ENCODE data around the gene ETV6.

Gene ETV6

GRCh38 chr12:11778713-11779685, 129.5 kb downstream of the ETV6 start:
- no peak overlapping the region for H3K9ac ChIP-seq (ENCODE audit: insufficient read length, low read depth)
- no peaks in the 10 kb centered on the region for H3K9me3 ChIP-seq (ENCODE audit: insufficient read depth, low read length)
- H3K36me3 ChIP-seq (ENCODE audit: insufficient read depth, insufficient read length, low read length) = no peaks in the 10 kb centered on the region
- H3K4me3 ChIP-seq (ENCODE audit: insufficient read length, low read depth) = no peak overlapping the region
- no peaks in the 10 kb centered on the region for H3K4me1 ChIP-seq (ENCODE audit: insufficient read depth, insufficient read length)
- no peak for DNase-seq (ENCODE audit: low read depth, low spot score)
- TF ChIP-seq YY1 (IDR thresholded peaks at IDR 0.05; ENCODE audit: insufficient read depth, insufficient read length) (no peak), ZNF274 (IDR thresholded peaks at IDR 0.05; ENCODE audit: low read depth, low read length) (no peak), SUZ12 (IDR thresholded peaks at IDR 0.05; ENCODE audit: extremely low read depth, insufficient read depth, insufficient read length) (no peak)
- no peaks in the 10 kb centered on the region for H3K27me3 ChIP-seq (ENCODE audit: insufficient read depth, insufficient read length)

DNA sequence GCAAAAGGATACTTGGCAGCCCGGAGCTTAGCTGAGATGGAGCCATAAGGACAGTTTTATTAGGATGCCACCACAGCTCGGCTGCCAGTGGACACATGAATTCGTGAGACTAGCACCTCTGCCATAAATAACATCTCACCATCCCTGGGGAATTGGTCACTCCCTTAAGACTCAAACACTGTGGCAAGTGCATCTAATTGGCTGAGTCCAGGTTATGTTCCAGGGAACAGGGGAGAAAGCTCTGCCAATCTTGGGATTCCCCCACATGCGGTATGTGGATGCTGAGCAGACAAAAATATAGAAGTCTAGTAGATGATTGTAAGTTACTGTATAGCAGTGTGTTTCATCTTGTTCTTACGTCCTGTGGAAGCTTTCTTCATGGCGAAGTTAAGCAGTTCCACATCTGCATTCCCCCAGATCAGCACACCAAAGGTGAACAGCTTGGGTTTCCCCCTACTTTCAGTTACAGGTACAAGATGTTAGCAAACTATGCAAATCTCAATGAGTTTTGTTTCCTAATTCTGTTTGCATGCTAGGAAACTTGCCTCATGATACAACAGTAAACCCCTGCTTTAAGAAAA, 131.1 kb downstream of the ETV6 start:
- no peak overlapping the region for H3K4me3 ChIP-seq (ENCODE audit: insufficient read length, low read depth)
- no peaks in the 10 kb centered on the region for H3K4me1 ChIP-seq (ENCODE audit: insufficient read depth, insufficient read length)

DNA sequence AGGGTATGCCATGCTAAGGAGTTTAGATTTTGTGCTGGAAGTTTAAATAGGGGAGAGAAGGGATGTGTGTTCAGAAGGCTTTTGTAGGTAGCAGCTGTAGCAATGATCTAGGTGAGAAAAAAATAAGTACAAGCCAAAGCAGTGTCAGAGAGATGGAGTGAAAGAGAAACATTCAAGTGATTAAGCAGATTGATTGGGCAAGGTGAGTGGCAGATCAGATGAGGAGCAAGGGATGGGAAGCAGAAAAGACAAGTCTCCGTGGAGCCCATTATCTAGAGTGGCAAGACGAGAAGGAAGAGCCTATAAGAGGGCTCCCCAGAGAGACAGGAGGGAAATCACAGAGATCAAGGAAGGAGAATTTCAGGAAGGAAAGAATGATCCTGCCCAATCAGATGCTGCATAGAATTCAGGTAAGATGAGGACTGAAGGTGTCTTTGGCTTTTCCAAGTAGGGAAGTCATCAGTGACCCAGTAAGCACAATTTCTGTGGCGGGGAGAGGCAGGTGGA, 133.5 kb downstream of the ETV6 start:
- Histone ChIP-seq H3K27me3 (ENCODE audit: insufficient read depth, insufficient read length) (no peaks in the 10 kb centered on the region), H3K4me3 (ENCODE audit: insufficient read length, low read depth) (no peak overlapping the region), H3K9ac (ENCODE audit: insufficient read length, low read depth) (no peak overlapping the region), H3K4me1 (ENCODE audit: insufficient read depth, insufficient read length) (no peaks in the 10 kb centered on the region), H3K9me3 (ENCODE audit: insufficient read depth, low read length) (no peaks in the 10 kb centered on the region), H3K36me3 (ENCODE audit: insufficient read depth, insufficient read length, low read length) (no peaks in the 10 kb centered on the region)
- TF ChIP-seq YY1 (IDR thresholded peaks at IDR 0.05; ENCODE audit: insufficient read depth, insufficient read length) (no peak), ZNF274 (IDR thresholded peaks at IDR 0.05; ENCODE audit: low read depth, low read length) (no peak), SUZ12 (IDR thresholded peaks at IDR 0.05; ENCODE audit: extremely low read depth, insufficient read depth, insufficient read length) (no peak)
- no peak for DNase-seq (ENCODE audit: low read depth, low spot score)

More for the DNA sequence above, 131.1 kb downstream of the ETV6 start:
- TF ChIP-seq ZNF274 (IDR thresholded peaks at IDR 0.05; ENCODE audit: low read depth, low read length) (no peak), SUZ12 (IDR thresholded peaks at IDR 0.05; ENCODE audit: extremely low read depth, insufficient read depth, insufficient read length) (no peak), YY1 (IDR thresholded peaks at IDR 0.05; ENCODE audit: insufficient read depth, insufficient read length) (no peak)
- no peak for DNase-seq (ENCODE audit: low read depth, low spot score)
- no peak overlapping the region for H3K9ac ChIP-seq (ENCODE audit: insufficient read length, low read depth)
- no peaks in the 10 kb centered on the region for H3K27me3 ChIP-seq (ENCODE audit: insufficient read depth, insufficient read length)
- no peaks in the 10 kb centered on the region for H3K36me3 ChIP-seq (ENCODE audit: insufficient read depth, insufficient read length, low read length)
- H3K9me3 ChIP-seq (ENCODE audit: insufficient read depth, low read length) = no peaks in the 10 kb centered on the region

GRCh38 chr12:11785712-11786111, 136.2 kb downstream of the ETV6 start:
- Histone ChIP-seq H3K36me3 (ENCODE audit: insufficient read depth, insufficient read length, low read length) (no peaks in the 10 kb centered on the region), H3K9ac (ENCODE audit: insufficient read length, low read depth) (no peak overlapping the region), H3K27me3 (ENCODE audit: insufficient read depth, insufficient read length) (no peaks in the 10 kb centered on the region), H3K9me3 (ENCODE audit: insufficient read depth, low read length) (no peaks in the 10 kb centered on the region), H3K4me3 (ENCODE audit: insufficient read length, low read depth) (no peak overlapping the region), H3K4me1 (ENCODE audit: insufficient read depth, insufficient read length) (no peaks in the 10 kb centered on the region)
- DNase-seq (ENCODE audit: low read depth, low spot score) = no peak
- TF ChIP-seq YY1 (IDR thresholded peaks at IDR 0.05; ENCODE audit: insufficient read depth, insufficient read length) (no peak), ZNF274 (IDR thresholded peaks at IDR 0.05; ENCODE audit: low read depth, low read length) (no peak), SUZ12 (IDR thresholded peaks at IDR 0.05; ENCODE audit: extremely low read depth, insufficient read depth, insufficient read length) (no peak)

GRCh38 chr12:11786638-11787365, 137.3 kb downstream of the ETV6 start:
- H3K9me3 ChIP-seq (ENCODE audit: insufficient read depth, low read length) = no peaks in the 10 kb centered on the region
- H3K4me1 ChIP-seq (ENCODE audit: insufficient read depth, insufficient read length) = no peaks in the 10 kb centered on the region
- TF ChIP-seq YY1 (IDR thresholded peaks at IDR 0.05; ENCODE audit: insufficient read depth, insufficient read length) (no peak), SUZ12 (IDR thresholded peaks at IDR 0.05; ENCODE audit: extremely low read depth, insufficient read depth, insufficient read length) (no peak), ZNF274 (IDR thresholded peaks at IDR 0.05; ENCODE audit: low read depth, low read length) (no peak)
- no peak overlapping the region for H3K9ac ChIP-seq (ENCODE audit: insufficient read length, low read depth)
- H3K27me3 ChIP-seq (ENCODE audit: insufficient read depth, insufficient read length) = no peaks in the 10 kb centered on the region
- no peak overlapping the region for H3K4me3 ChIP-seq (ENCODE audit: insufficient read length, low read depth)
- no peaks in the 10 kb centered on the region for H3K36me3 ChIP-seq (ENCODE audit: insufficient read depth, insufficient read length, low read length)
- no peak for DNase-seq (ENCODE audit: low read depth, low spot score)

GRCh38 chr12:11787437-11787836, 138.0 kb downstream of the ETV6 start:
- Histone ChIP-seq H3K9ac (ENCODE audit: insufficient read length, low read depth) (no peak overlapping the region), H3K4me1 (ENCODE audit: insufficient read depth, insufficient read length) (no peaks in the 10 kb centered on the region), H3K27me3 (ENCODE audit: insufficient read depth, insufficient read length) (no peaks in the 10 kb centered on the region), H3K4me3 (ENCODE audit: insufficient read length, low read depth) (no peak overlapping the region), H3K9me3 (ENCODE audit: insufficient read depth, low read length) (no peaks in the 10 kb centered on the region), H3K36me3 (ENCODE audit: insufficient read depth, insufficient read length, low read length) (no peaks in the 10 kb centered on the region)
- TF ChIP-seq ZNF274 (IDR thresholded peaks at IDR 0.05; ENCODE audit: low read depth, low read length) (no peak), SUZ12 (IDR thresholded peaks at IDR 0.05; ENCODE audit: extremely low read depth, insufficient read depth, insufficient read length) (no peak), YY1 (IDR thresholded peaks at IDR 0.05; ENCODE audit: insufficient read depth, insufficient read length) (no peak)
- DNase-seq (ENCODE audit: low read depth, low spot score) = no peak
